Measurements from ENCODE around the gene ALG14. TPM values are rescaled to one million over a fixed set of nuclear protein-coding genes. Genes with fewer than 3 reads are reported as not detected.

Gene ALG14
- total and polyA plus RNA-seq, 7 experiments from 2014 or later = 1.1 to 3.2 (median 1.7) TPM

DNA sequence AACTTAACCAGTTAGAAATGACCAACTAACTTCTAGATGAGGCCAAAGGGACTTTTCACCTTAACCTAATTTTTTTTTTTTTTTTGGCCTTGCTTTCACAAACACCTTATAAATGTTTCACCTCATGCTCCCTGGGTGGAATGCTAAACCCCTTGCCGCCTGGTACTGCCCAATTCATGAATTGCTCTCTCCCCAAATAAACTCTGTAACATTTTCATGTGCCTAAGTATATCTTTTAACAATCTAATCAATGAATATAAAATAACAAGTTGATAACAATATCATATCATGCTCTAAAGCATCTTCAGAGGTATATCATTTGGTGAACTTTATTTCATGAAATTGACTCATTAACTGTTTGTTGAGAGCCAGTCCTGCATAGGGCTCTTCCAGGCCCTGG, 134.9 kb downstream of the ALG14 start:
- H3K4me3 Mint-ChIP-seq = no peak overlapping the region
- CTCF ChIA-PET = interaction anchor here (0.6 kb wide), 1 partner anchor 104 kb away, joined by 3 read pairs; no protein-coding TSS in a partner anchor
- DNase-seq = no peak

DNA sequence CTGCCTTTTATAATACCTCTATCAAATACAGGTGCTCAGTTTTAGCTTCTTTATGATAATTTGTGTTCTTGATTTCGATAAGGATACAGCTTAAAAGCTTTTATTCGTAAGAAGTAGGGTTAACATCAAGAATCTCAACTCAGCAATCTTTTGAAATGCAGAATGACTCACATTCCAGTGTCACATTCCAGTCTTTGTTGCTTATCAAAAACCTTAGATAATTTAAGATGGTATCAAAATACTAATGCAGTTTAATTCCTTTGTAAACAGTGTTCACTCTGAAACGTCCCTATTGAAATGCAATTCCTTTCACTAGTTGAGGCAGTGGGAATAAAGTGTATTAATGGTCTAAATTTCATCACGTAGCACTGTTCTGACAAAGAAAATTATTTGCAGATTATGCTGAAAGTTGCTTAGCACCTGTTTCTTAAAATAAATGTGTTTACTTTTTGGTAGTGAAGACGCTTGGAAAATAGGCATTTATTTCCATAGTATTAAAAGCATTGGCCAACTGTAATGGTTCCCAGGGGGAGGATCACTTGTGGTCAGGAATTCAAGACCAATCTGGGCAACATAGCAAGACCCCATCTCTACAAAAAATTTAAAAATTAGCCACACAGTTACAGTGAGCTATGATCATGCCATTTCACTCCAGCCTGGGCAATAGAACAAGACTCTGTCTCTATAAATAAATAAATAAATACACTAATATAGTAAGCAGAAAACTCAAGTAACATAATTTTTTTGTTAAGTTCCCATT, 135.7 kb downstream of the ALG14 start:
- Histone ChIP-seq H3K27me3 (ENCODE audit: control insufficient read depth in 2 of 2, insufficient read depth in 2 of 2, low read length in 2 of 2) (no peaks in the 10 kb centered on the region), H3K4me3 (ENCODE audit: low read length) (no peak overlapping the region), H3K9me3 (ENCODE audit: control insufficient read depth in 2 of 3, low read length in 3 of 3) (no peaks in the 10 kb centered on the region), H3K27ac (ENCODE audit: low read depth, low read length) (no peak overlapping the region), H3K36me3 (ENCODE audit: control insufficient read depth in 2 of 3, insufficient read depth in 3 of 3, low read length in 3 of 3) (no peaks in the 10 kb centered on the region), H3K4me1 (ENCODE audit: control insufficient read depth in 2 of 2, insufficient read depth in 2 of 2, low read length in 2 of 2) (no peaks in the 10 kb centered on the region)
- Mint-ChIP-seq H3K36me3 (peaks cover 0 to 4% (median 0%) of the 10 kb centered on the region in 5 donors), H3K27me3 (peaks cover 0 to 13% (median 5%) of the 10 kb centered on the region in 5 donors), H3K4me3 (no peak overlapping the region), H3K27ac (no peak overlapping the region), H3K9me3 (no peaks in the 10 kb centered on the region), H3K4me1 (peaks cover 3 to 19% (median 10%) of the 10 kb centered on the region in 7 donors)
- ATAC-seq (no peak), DNase-seq (no peak)
- ChIA-PET POLR2A (no interaction called here), CTCF (interaction anchor here (0.6 kb wide), 1 partner anchor 105 kb away, joined by 3 read pairs; no protein-coding TSS in a partner anchor)
- intact Hi-C loops (cut with micrococcal nuclease) = no loop called here

More for the DNA sequence above, 134.9 kb downstream of the ALG14 start:
- no peak for ATAC-seq
- Histone ChIP-seq H3K36me3 (ENCODE audit: control insufficient read depth in 2 of 3, insufficient read depth in 3 of 3, low read length in 3 of 3) (no peaks in the 10 kb centered on the region), H3K9me3 (ENCODE audit: control insufficient read depth in 2 of 3, low read length in 3 of 3) (no peaks in the 10 kb centered on the region), H3K4me1 (ENCODE audit: control insufficient read depth in 2 of 2, insufficient read depth in 2 of 2, low read length in 2 of 2) (no peaks in the 10 kb centered on the region), H3K4me3 (ENCODE audit: low read length) (no peak overlapping the region), H3K27ac (ENCODE audit: low read depth, low read length) (no peak overlapping the region), H3K27me3 (ENCODE audit: control insufficient read depth in 2 of 2, insufficient read depth in 2 of 2, low read length in 2 of 2) (no peaks in the 10 kb centered on the region)
- intact Hi-C loops (cut with micrococcal nuclease) = no loop called here
- POLR2A ChIA-PET = no interaction called here
- no peak overlapping the region for H3K27ac Mint-ChIP-seq
- H3K36me3 Mint-ChIP-seq = peaks cover 0 to 4% (median 0%) of the 10 kb centered on the region in 5 donors
- no peaks in the 10 kb centered on the region for H3K9me3 Mint-ChIP-seq
- peaks cover 3 to 19% (median 10%) of the 10 kb centered on the region in 7 donors for H3K4me1 Mint-ChIP-seq
- H3K27me3 Mint-ChIP-seq = peaks cover 0 to 14% (median 5%) of the 10 kb centered on the region in 5 donors

DNA sequence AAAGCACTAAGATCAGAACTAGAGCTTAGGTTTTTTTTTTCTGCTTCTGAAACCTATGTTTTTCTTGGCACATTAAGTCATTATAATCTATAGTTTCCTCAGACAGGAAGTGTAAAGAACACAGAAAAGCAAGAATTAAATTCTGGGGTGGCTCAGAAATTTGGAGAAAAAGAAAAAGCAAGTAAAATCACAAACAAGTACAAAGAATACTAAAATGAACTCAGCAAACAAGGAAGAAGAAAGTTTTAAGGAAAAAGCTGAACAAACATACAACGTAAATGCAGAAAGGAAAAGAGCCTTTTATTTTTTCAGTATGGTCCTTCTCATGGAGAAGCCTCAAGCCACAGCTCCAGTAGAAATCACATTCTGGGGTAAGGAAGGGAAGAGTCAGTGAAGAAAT, 137.3 kb downstream of the ALG14 start:
- POLR2A ChIA-PET = no interaction called here
- Mint-ChIP-seq H3K4me3 (peak overlapping the region in 1 of 10 donors; percentile 4), H3K27ac (peak overlapping the region in 5 of 9 donors; percentile 5 to 63 (median 11)), H3K27me3 (peaks cover 0 to 12% (median 5%) of the 10 kb centered on the region in 5 donors), H3K36me3 (peaks cover 0 to 4% (median 0%) of the 10 kb centered on the region in 5 donors), H3K4me1 (peaks cover 3 to 19% (median 10%) of the 10 kb centered on the region in 7 donors), H3K9me3 (no peaks in the 10 kb centered on the region)
- Histone ChIP-seq H3K27ac (ENCODE audit: low read depth, low read length) (no peak overlapping the region), H3K36me3 (ENCODE audit: control insufficient read depth in 2 of 3, insufficient read depth in 3 of 3, low read length in 3 of 3) (no peaks in the 10 kb centered on the region), H3K9me3 (ENCODE audit: control insufficient read depth in 2 of 3, low read length in 3 of 3) (no peaks in the 10 kb centered on the region), H3K4me1 (ENCODE audit: control insufficient read depth in 2 of 2, insufficient read depth in 2 of 2, low read length in 2 of 2) (no peaks in the 10 kb centered on the region), H3K27me3 (ENCODE audit: control insufficient read depth in 2 of 2, insufficient read depth in 2 of 2, low read length in 2 of 2) (no peaks in the 10 kb centered on the region), H3K4me3 (ENCODE audit: low read length) (no peak overlapping the region)
- no peak for DNase-seq
- no peak for ATAC-seq
- intact Hi-C loops (cut with micrococcal nuclease) = no loop called here
- CTCF ChIA-PET = interaction anchor here (1.6 kb wide), 1 partner anchor 11 kb away, joined by 3 read pairs; no protein-coding TSS in a partner anchor

DNA sequence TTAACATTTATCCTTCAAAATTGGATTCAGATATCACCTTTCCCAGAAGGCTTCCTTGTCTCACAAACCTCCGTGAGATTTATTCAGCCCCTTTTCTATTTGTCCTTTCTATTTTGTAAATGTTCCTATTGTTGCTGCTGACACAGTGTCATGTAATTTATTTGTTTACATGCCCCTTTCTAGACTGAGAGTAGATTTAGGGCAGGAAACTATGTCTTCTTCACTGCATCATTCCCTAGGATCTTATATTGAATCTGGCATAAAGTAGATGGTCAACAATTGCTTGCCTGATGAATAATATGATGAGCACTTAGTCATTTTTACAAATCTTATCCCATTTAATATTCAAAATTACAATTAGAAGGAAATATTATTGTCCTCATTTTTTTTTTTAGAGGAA, 137.7 kb downstream of the ALG14 start:
- Mint-ChIP-seq H3K27me3 (peaks cover 0 to 14% (median 5%) of the 10 kb centered on the region in 5 donors), H3K27ac (peak overlapping the region in 2 of 9 donors; percentile 13 to 63), H3K4me3 (no peak overlapping the region), H3K9me3 (no peaks in the 10 kb centered on the region), H3K4me1 (peaks cover 3 to 19% (median 10%) of the 10 kb centered on the region in 7 donors), H3K36me3 (peaks cover 0 to 4% (median 0%) of the 10 kb centered on the region in 5 donors)
- ChIA-PET CTCF (interaction anchor here (1.6 kb wide), 1 partner anchor 11 kb away, joined by 3 read pairs; no protein-coding TSS in a partner anchor), POLR2A (no interaction called here)
- no peak for DNase-seq
- no peak overlapping the region for H3K4me3 ChIP-seq (ENCODE audit: low read length)
- no peak overlapping the region for H3K27ac ChIP-seq (ENCODE audit: low read depth, low read length)
- ATAC-seq = no peak
- intact Hi-C loops (cut with micrococcal nuclease) = no loop called here
- H3K36me3 ChIP-seq (ENCODE audit: control insufficient read depth in 2 of 3, insufficient read depth in 3 of 3, low read length in 3 of 3) = no peaks in the 10 kb centered on the region
- H3K9me3 ChIP-seq (ENCODE audit: control insufficient read depth in 2 of 3, low read length in 3 of 3) = no peaks in the 10 kb centered on the region
- no peaks in the 10 kb centered on the region for H3K27me3 ChIP-seq (ENCODE audit: control insufficient read depth in 2 of 2, insufficient read depth in 2 of 2, low read length in 2 of 2)
- H3K4me1 ChIP-seq (ENCODE audit: control insufficient read depth in 2 of 2, insufficient read depth in 2 of 2, low read length in 2 of 2) = no peaks in the 10 kb centered on the region

DNA sequence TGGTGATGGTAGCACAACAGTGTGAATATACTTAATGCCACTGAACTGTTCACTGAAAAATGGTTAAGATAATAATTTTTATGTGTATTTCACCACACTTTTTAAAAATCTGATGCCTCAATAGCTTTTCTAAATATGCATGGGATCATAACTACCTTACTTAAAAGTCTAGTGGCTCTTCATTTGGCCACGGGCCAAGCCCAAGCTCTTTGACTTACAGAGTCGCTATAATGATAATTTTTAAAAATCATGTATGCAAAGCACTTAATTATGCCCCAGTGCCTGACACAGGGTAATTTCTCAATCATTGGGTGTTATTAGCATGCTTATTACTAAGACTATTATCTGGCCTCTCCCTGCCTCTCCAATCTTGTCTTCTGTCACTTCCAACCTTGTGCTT, 138.2 kb downstream of the ALG14 start:
- intact Hi-C loops (cut with micrococcal nuclease) = no loop called here
- H3K9me3 ChIP-seq (ENCODE audit: control insufficient read depth in 2 of 3, low read length in 3 of 3) = no peaks in the 10 kb centered on the region
- H3K36me3 ChIP-seq (ENCODE audit: control insufficient read depth in 2 of 3, insufficient read depth in 3 of 3, low read length in 3 of 3) = no peaks in the 10 kb centered on the region
- no peak for ATAC-seq
- H3K27me3 ChIP-seq (ENCODE audit: control insufficient read depth in 2 of 2, insufficient read depth in 2 of 2, low read length in 2 of 2) = no peaks in the 10 kb centered on the region
- no peak overlapping the region for H3K4me3 ChIP-seq (ENCODE audit: low read length)
- POLR2A ChIA-PET = no interaction called here
- DNase-seq = no peak
- CTCF ChIA-PET = interaction anchor here (1.6 kb wide), 1 partner anchor 10 kb away, joined by 3 read pairs; no protein-coding TSS in a partner anchor
- H3K4me1 ChIP-seq (ENCODE audit: control insufficient read depth in 2 of 2, insufficient read depth in 2 of 2, low read length in 2 of 2) = no peaks in the 10 kb centered on the region
- Mint-ChIP-seq H3K27me3 (peaks cover 0 to 19% (median 5%) of the 10 kb centered on the region in 5 donors), H3K9me3 (no peaks in the 10 kb centered on the region), H3K36me3 (peaks cover 0 to 4% (median 0%) of the 10 kb centered on the region in 5 donors), H3K4me1 (peaks cover 3 to 19% (median 10%) of the 10 kb centered on the region in 7 donors), H3K27ac (no peak overlapping the region), H3K4me3 (no peak overlapping the region)
- H3K27ac ChIP-seq (ENCODE audit: low read depth, low read length) = no peak overlapping the region

DNA sequence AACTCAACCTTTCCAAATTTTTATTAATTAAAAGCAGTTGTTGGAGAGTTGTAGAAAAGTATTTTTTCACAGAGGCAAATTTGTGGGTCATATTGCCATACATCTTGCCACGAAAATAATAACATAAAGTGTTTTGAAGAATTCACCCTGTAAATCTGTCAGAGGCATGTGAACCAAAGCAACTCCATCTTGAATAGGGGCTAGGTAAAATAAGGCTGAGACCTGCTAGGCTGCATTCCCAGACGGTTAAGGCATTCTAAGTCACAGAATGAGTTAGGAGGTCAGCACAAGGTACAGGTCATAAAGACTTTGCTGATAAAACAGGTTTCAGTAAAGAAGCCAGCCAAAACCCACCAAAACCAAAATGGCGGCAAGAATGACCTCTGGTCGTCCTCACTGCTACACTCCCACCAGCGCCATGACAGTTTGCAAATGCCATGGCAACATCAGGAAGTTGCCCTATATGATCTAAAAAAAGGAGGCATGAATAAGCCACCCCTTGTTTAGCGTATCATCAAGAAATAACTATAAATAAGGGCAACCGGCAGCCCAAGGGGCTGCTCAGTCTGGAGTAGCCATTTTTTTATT, 141.4 kb downstream of the ALG14 start:
- Mint-ChIP-seq H3K27me3 (peaks cover 0 to 35% (median 4%) of the 10 kb centered on the region in 5 donors), H3K36me3 (peaks cover 0 to 2% (median 0%) of the 10 kb centered on the region in 5 donors), H3K9me3 (no peaks in the 10 kb centered on the region), H3K4me1 (peaks cover 7 to 32% (median 16%) of the 10 kb centered on the region in 7 donors), H3K27ac (no peak overlapping the region), H3K4me3 (no peak overlapping the region)
- Histone ChIP-seq H3K27me3 (ENCODE audit: control insufficient read depth in 2 of 2, insufficient read depth in 2 of 2, low read length in 2 of 2) (no peaks in the 10 kb centered on the region), H3K36me3 (ENCODE audit: control insufficient read depth in 2 of 3, insufficient read depth in 3 of 3, low read length in 3 of 3) (no peaks in the 10 kb centered on the region), H3K4me3 (ENCODE audit: low read length) (no peak overlapping the region), H3K27ac (ENCODE audit: low read depth, low read length) (no peak overlapping the region), H3K9me3 (ENCODE audit: control insufficient read depth in 2 of 3, low read length in 3 of 3) (no peaks in the 10 kb centered on the region), H3K4me1 (ENCODE audit: control insufficient read depth in 2 of 2, insufficient read depth in 2 of 2, low read length in 2 of 2) (no peaks in the 10 kb centered on the region)
- intact Hi-C loops (cut with micrococcal nuclease) = no loop called here
- ATAC-seq (no peak), DNase-seq (no peak)
- CTCF ChIA-PET = no interaction called here
- POLR2A ChIA-PET = no interaction called here

Measured in naive thymus-derived CD4-positive, alpha-beta T cell (primary cell).